GM23338 (cell line): Measurements from ENCODE around the gene ZBTB6. TPM values are rescaled to one million over a fixed set of nuclear protein-coding genes. Genes with fewer than 3 reads are reported as not detected.

Experiments used
- ETS1 ChIP-seq: IDR thresholded peaks from 2 replicates; pipeline ENCODE4 v1.6.1; 2016; ENCODE audit warnings: antibody characterized with exemption
- NANOG ChIP-seq: IDR thresholded peaks from 2 replicates; pipeline ENCODE4 v1.6.1; 2016; ENCODE audit warnings: antibody characterized with exemption, borderline replicate concordance
- STAT1 ChIP-seq: IDR thresholded peaks from one replicate; pipeline ENCODE4 v1.6.1; 2016; ENCODE audit warnings: antibody characterized with exemption; ENCODE audit not compliant: unreplicated experiment
- ZNF462 ChIP-seq: fragments of 250-450 bp; sonication (Bioruptor Pico); IDR thresholded peaks from 2 replicates; pipeline ENCODE4 v1.5.0; 2020; ENCODE audit warnings: mild to moderate bottlenecking, moderate library complexity
- polyA plus RNA-seq: library from polyadenylated mRNA; unstranded; fragments of >200 nt; fragmentation: Nextera tagmentation; extraction: Ambion mirVana; gene quantifications from 2 replicates; pipeline ENCODE4 v1.2.1, GENCODE V29; 2016
- total RNA-seq: library from RNA; depleted of rRNA; stranded (reverse); fragments of >200 nt; shearing (Covaris generic); gene quantifications from 2 replicates; pipeline ENCODE4 v1.2.3, GENCODE V29; 2014
- TF ChIP-seq, protein P1 (sequence below), 2 experiments: fragments of 200-600 bp in 1 of 2; sonication (generic) in 1 of 2; conservative IDR thresholded peaks; 2 replicates each; pipeline versions ENCODE4 v1.5.1 to v1.6.1; 2016 to 2017; ENCODE audit warnings: antibody characterized with exemption in 2 of 2, low read depth in 2 of 2, mild to moderate bottlenecking in 2 of 2, moderate library complexity in 1 of 2

Gene ZBTB6
- total and polyA plus RNA-seq, 2 experiments from 2014 or later: 4.0 to 12.7 TPM

DNA sequence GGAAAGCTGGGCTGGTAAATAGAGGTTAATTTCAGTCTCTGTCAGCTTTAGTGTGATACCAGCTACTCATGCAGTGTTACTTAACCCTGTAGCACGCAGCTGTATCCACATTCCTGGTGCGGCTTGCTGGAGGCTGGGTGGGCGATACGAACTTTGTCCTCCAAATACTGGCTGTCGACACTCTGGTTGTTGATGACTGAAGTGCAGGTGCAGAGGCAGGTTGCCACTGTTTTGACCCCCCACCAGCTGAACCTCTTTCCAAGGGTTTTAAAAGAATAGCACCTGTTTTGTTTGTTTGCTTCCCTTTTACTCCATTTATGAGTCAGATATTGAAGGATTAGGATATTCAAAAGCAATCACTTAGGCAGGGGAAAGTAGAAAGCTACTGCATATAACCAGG lies 23.3 kb upstream of the ZBTB6 start (continued):
- TF ChIP-seq ZNF462 (CRISPR knock-in tag) (no peak), NANOG (no peak), STAT1 (no peak), ETS1 (no peak)
- TF ChIP-seq, protein P1, sequence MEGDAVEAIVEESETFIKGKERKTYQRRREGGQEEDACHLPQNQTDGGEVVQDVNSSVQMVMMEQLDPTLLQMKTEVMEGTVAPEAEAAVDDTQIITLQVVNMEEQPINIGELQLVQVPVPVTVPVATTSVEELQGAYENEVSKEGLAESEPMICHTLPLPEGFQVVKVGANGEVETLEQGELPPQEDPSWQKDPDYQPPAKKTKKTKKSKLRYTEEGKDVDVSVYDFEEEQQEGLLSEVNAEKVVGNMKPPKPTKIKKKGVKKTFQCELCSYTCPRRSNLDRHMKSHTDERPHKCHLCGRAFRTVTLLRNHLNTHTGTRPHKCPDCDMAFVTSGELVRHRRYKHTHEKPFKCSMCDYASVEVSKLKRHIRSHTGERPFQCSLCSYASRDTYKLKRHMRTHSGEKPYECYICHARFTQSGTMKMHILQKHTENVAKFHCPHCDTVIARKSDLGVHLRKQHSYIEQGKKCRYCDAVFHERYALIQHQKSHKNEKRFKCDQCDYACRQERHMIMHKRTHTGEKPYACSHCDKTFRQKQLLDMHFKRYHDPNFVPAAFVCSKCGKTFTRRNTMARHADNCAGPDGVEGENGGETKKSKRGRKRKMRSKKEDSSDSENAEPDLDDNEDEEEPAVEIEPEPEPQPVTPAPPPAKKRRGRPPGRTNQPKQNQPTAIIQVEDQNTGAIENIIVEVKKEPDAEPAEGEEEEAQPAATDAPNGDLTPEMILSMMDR (conservative IDR thresholded peaks at IDR 0.05; ENCODE audit: low read depth in 2 of 2): no peak
